ENCODE data around the gene ADSS2. TPM values are rescaled to one million over a fixed set of nuclear protein-coding genes. Genes with fewer than 3 reads are reported as not detected.
"Not testable (repeated sequence)": the region's sequence is repeated elsewhere in the genome, so short reads cannot be mapped to it uniquely, and the experiment has no call there.

ADSS2 gene
- 5.5 TPM for total RNA-seq
- long read RNA-seq, partial matches to known transcripts, result 0 of 5 reads
- long read RNA-seq, other reads (novel, unspliced or antisense), result 1 of 5 reads

DNA sequence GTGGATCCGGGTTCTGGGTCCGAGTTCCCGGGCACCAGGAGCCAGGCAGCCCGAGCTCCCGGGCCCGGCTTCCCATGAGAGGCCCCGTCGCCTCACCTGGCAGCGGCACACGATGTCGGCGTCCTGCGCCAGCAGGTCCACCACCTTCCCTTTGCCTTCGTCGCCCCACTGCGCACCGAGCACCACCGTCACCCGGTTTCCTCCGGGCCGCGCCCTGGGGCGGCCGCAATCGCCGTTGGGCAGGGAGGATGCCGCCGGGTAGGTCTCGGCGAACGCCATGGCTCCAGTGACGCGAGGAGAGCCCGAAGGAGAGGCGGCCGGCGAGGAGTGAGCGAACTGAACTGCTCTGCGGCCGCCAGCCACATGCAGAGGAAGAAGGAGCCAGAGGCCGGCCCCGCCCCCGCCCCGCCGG is at the start of gene ADSS2:
Gene ADSS2 (minus strand): TSS at position 371 of the 412 bp plus-strand sequence. CDS start 92 bp downstream, at position 279.
- intact Hi-C loops (cut with DNase I), result loop anchor here (5.0 to 10.0 kb wide), 4 partner anchors 203 to 1194 kb away; partner anchors contain the start of genes CEP170, DESI2 and SDCCAG8
- ATAC-seq, result no peak

DNA sequence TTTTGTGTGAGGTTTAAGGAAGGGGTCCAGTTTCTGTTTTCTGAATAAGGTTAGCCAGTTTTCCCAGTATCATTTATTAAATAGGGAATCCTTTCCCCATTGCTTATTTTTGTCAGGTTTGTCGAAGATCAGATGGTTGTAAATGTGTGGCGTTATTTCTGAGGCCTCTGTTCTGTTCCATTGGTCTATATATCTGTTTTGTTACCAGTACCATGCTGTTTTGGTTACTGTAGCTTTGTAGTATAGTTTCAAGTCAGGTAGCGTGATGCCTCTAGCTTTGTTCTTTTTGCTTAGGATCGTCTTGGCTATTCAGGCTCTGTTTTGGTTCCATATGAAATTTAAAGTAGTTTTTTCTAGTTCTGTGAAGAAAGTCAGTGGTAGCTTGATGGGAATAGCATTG is 48.8 kb upstream of the ADSS2 start:
- intact Hi-C loops (cut with DNase I); ATAC-seq; DNase-seq (ENCODE audit: missing footprints): not testable (repeated sequence)

More for the DNA sequence above, at the start of gene ADSS2:
- no peak for DNase-seq (ENCODE audit: missing footprints)

DNA sequence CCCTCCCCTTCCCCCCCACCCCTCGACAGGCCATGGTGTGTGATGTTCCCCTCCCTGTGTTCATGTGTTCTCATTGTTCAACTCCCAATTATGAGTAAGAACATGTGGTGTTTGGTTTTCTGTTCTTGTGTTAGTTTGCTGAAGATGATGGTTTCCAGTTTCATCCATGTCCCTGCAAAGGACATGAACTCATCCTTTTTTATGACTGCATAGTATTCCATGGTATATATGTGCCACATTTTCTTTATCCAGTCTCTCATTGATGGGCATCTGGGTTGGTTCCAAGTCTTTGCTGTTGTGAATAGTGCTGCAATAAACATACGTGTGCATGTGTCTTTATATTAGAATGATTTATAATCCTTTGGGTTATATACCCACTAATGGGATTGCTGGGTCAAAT is 47.8 kb upstream of the ADSS2 start:
- ATAC-seq; DNase-seq (ENCODE audit: missing footprints); intact Hi-C loops (cut with DNase I): not testable (repeated sequence)

DNA sequence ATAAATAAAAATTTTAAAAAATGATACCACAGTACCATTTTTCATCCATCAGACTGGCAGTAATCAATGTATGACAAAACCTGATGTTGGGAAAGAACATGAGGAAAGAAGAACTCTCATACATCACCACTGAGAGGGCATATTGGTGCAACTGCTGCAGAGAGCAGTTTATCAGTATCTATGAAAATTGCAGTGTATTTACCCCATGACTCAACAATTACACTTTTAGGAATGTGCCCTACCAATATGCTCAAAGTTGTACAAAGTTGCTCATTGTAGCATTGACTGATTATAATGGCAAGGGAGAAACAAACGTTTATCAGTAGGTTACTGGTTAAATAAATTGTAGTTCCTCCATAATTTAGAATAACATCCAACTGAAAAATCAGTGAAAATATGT is 46.1 kb upstream of the ADSS2 start:
- no peak for ATAC-seq
- DNase-seq (ENCODE audit: missing footprints), result no peak
- intact Hi-C loops (cut with DNase I), result no loop called here

DNA sequence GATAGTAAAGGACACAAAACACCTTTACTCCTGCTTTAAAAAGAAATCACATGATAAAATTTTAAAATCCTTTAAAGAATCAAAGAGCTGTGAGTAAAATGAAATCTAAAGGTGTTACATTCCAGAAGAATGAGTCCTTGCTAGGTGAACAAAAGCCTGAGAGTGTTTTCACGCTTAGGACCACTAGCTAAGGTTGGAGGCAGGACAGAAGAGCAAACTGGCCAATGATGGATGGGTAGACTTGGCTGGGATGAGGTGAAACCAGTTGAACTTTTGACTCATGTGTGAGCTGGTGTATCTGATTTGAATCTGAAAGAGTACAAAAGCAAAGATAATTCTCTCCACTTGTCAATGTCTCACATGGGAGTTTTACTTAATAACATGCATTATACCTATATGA is 44.5 kb upstream of the ADSS2 start:
- ATAC-seq (no peak), DNase-seq (ENCODE audit: missing footprints) (no peak)
- intact Hi-C loops (cut with DNase I), result no loop called here

DNA sequence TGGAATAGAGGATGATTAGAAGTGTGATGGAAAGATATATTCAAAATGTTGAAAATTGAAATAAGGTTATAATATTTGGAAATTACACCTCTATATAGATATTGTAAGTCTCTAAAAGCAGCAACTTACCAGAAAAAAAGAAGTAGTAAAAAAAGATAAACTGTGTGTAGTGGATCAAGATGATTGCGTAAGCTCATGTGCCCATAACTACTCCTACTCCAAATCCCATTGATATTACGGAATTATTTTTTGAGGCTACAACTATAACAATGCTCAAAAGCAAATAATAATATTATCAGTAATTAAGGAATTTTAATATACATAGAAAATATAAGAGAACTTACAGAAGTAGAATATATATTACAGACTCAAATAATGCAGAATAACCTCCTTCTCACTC is 42.9 kb upstream of the ADSS2 start:
- intact Hi-C loops (cut with DNase I), result no loop called here
- ATAC-seq, result no peak

DNA sequence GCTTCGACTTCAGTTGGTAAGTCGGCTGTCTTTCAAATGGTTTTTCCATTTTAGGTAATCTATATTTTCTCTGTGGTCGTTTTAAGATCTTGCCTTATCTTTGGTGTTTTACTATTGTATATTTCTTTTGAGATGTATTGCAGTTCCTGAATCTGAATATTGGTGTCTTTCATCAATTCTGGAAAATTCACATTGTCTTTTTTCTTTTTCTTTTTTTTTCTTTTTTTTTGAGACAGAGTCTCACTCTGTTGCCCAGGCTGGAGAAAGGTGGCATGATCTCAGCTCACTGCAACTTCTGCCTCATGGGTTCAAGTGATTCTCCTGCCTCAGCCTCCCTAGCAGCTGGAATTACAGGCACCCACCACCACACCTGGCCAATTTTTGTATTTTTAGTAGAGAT is 33.3 kb upstream of the ADSS2 start:
- DNase-seq (ENCODE audit: missing footprints); intact Hi-C loops (cut with DNase I); ATAC-seq: not testable (repeated sequence)

More for the DNA sequence above, 42.9 kb upstream of the ADSS2 start:
- no peak for DNase-seq (ENCODE audit: missing footprints)

DNA sequence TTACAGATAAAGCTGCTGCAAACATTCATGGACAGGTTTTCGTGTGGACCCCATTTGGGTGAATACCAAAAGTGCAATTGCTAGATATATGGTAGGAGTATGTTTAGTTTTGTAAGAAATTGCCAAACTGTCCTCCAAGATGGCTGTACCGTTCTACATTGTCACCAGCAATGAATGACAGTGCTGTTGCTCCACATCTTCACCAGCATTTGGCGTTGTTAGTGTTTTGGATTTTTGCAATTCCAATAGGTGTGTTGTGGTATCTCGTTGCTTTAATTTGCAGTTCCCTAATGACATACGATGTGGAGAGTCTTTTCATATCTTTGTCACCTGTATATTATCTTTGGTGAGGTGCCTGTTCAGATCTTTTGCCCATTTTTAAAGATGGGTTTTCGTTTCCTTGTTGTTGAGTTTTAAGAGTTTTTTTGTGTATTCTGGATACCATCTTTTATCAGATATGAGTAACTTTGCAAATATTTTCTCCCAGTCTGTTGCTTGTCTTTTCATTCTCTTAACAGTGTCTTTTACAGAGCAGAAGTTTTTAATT is 21.4 kb upstream of the ADSS2 start:
- no peak for ATAC-seq
- intact Hi-C loops (cut with DNase I), result no loop called here
- no peak for DNase-seq (ENCODE audit: missing footprints)

DNA sequence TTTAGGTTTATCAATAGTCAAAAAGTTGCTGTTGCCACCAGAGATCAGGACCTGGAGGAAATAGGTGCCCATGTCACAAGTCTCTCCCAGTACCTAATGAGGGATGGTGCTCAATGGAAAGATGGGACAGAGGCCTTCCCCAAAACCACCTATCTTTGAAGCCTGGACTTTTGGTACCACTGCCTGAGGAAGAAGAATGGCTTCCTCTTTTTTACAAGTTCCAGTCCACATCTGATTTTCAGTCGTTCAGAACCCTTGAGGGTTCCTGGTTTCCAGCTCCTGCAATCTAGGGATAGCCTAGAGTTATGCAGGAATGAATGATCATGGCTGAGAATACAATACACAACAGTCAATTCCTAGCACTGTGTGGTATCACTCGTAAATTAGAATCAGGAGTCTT is 15.0 kb upstream of the ADSS2 start:
- DNase-seq (ENCODE audit: missing footprints) (no peak), ATAC-seq (no peak)
- intact Hi-C loops (cut with DNase I), result no loop called here

DNA sequence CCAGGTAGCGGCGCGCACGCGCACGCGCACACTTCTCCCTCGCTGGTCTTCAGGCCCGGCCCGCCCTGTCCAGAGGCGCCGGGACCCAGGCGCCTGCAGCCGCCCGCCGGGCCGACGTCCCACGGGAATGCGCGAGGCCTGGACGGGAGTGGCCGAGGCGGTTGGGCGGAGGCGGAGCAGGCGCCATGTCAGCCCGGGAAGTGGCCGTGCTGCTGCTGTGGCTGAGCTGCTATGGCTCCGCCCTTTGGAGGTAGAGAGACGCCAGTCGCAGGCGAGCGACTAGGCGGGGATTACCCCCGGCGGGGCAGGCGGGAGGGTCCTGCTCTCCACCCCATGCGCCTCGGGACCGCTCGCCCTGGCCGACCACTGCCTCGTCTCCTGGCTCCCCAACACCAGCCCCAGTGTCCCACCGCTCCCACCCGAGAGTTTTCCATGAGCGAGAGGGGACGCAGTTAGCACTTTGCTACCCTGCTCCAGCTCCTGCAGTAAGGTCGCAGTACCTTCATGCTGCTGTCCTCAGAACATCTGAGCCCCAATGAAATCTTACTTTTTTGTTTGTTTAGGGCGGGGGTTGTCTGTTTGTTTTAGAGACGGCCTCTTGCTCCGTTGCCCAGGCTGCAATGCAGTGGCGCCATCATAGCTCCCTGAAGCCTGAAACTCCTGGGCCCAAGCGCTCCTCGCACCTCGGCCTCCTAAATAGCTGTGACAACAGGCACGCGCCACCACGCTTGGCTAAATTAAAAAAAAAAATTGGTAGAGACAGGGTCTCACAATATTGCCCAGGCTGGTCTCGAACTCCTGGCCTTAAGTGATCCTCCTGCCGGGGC is 9.7 kb upstream of the ADSS2 start, which contains the start of gene CATSPERE:
Gene CATSPERE (plus strand): TSS at position 29 of the 827 bp plus-strand sequence. CDS start 157 bp downstream, at position 186.
- ATAC-seq (peak; percentile 99), DNase-seq (ENCODE audit: missing footprints) (peak; percentile 95)
- intact Hi-C loops (cut with DNase I), result no loop called here

DNA sequence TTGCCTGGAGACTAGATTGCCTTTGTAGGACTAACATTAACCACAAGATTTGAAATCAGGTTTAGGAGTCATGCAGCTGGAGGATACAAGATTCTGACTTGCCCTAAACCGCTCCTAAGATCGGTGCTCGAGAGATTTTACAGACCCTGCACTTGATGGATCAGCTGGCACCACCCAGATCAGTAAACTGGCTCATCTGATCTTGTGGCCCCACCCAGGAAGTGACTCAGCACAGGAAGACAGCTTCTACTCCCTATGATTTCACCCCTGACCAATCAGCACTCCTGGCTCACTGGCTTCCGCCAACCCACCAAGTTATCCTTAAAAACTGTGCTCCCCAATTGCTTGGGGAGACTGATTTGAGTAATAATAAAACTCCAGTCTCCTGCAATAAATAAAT is 8.5 kb upstream of the ADSS2 start:
- no peak for ATAC-seq
- intact Hi-C loops (cut with DNase I), result no loop called here
- DNase-seq (ENCODE audit: missing footprints), result no peak

DNA sequence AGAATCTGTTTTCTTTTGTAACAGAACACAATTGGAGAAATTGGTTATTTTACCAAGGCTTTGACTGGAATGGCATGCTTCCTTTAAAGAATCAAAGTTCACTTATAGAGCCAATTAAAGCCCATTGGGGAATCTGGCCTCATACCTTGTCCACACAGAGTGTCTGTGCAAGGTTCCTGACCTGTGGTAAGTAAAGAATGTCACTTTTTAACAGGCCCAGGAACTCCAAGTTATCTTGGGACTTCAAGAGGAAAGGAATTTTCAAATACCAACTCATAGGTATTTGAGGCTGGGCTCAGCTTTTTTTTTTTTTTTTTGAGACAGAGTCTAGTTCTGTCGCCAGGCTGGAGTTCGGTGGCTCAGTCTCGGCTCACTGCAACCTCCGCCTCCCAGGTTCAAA is 7.1 kb upstream of the ADSS2 start:
- no peak for ATAC-seq
- intact Hi-C loops (cut with DNase I), result loop anchor here (10.0 kb wide), 2 partner anchors 196 to 516 kb away; partner anchors contain the start of gene DESI2
- no peak for DNase-seq (ENCODE audit: missing footprints)

DNA sequence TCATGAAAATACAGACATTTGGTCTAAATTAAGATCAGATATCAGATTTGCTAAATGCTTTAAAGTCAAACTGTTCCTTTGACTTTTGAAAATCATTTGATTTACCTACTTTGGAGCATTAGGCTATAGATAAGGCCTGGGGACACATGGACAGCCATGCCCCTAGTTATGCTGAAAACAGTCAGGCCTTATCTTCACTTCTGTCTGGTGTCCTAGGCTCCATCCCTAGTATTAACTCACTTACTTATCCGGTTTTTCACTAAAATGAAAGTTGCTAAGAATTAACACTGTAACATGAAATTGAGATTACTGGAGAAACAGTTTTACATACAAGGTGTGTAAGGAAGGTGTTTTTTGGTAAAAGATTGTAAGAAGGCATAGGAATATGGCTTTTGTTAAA is 4.9 kb upstream of the ADSS2 start:
- intact Hi-C loops (cut with DNase I), result loop anchor here (10.0 kb wide), 2 partner anchors 198 to 518 kb away; partner anchors contain the start of gene DESI2

DNA sequence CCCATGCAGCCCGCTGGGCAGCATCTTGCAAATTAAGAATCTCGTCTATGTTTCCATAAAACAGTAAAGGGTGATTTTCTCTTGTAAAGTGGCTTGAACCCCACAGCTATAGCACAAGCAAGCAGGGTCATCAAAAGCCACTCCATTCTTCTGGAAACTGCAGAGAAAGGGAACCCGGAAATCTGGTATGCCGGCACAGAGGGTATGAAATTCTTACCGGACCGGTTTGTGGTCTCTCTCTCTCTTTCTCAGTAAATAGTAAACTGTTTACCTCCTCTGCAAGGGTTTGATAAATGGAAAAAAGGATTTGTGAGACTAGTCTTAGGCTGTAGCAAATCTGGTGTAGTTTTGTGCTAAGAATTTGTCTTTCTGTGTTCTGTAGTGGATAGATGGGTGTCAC is 2.7 kb upstream of the ADSS2 start:
- DNase-seq (ENCODE audit: missing footprints) (no peak), ATAC-seq (no peak)
- intact Hi-C loops (cut with DNase I), result loop anchor here (5.0 to 10.0 kb wide), 4 partner anchors 200 to 1197 kb away; partner anchors contain the start of genes CEP170, DESI2 and SDCCAG8

More for the DNA sequence above, 4.9 kb upstream of the ADSS2 start:
- no peak for ATAC-seq
- DNase-seq (ENCODE audit: missing footprints), result no peak

DNA sequence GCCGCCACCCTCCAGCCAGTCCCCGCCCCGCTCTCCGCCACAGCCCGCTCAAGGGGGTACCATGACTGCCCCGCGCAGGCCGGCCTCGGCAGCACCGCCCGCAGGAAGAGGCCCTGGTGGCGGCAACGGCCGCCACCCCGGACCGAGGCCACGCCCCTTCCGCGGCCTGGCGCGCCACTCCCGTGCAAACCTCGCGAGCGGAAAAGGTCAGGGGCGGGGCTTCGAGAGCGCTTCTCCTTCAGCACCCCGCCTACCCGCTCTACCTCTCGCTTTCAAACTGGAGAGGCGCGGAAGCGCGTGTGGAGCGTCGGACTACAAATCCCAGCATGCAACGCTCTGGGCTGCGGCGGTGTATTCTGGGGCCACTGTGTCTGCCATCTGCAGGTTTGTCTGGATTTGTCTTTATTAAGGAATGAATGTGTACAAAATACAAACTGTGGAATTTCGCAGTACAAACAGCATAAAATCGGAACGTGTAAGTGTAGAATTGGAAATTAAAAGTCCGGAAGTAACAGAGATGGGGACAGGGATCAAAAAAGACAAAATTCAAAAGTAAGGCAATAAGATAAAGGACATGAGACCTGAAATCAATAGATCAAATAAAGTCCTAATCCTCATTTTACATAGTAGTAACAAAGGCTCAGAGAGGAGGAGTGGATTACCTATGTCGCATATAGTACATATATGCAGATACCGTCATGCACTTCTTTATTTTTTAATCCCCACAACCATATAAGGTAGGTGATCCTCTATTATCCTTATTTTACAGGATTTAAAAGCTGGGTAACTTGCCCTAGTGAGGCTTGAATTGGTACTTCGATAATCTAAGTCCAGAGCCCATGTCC is 464 bp upstream of the ADSS2 start:
- DNase-seq (ENCODE audit: missing footprints), result peak; percentile 99
- ATAC-seq, result peak; percentile 99
- intact Hi-C loops (cut with DNase I), result loop anchor here (5.0 to 10.0 kb wide), 4 partner anchors 203 to 1195 kb away; partner anchors contain the start of genes CEP170, DESI2 and SDCCAG8

DNA sequence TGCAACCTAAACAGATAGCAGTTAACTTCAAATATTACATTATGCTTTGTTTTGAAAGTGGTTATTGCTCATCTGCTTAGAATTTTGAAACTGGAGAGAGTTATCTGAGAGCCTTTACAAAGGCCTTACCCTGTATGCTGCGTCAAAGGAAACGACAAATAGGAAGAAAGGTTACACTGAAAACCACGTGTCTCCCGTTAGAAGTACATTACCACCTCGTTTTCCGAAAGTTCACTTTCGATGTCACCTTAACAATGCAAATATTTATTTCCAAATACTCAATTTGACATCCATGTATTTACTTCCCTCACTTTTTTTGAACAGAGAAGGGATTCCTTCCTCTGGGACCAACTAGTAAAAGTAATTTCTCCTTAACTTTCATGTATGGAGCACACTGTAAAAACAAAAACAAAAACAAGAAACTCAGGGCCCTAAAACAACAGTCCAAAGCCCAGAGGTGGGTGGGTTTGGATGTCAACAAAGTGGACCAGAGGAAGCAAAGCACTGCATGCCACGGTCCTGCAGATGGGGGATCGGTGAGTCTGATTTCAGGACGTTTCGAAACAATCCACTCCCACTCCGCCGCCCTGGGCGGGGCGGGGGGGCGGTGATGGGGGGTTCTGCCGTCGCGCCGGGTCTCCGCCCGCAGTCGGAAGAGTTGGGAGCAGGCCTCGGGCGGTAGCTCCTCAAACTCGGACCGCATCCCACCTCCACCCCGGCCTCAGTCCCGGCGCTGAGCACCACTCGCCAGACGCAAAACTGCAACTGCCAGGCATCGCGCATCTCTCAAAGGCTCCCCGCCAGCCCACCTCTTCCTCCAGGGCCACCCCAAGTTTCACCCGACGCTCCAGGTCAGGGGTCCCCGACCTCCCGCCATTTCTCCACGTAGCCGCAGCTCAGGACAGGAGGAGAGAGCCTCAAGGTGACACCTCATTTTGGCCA is 841 bp downstream of the ADSS2 start:
- intact Hi-C loops (cut with DNase I), result loop anchor here (5.0 to 10.0 kb wide), 4 partner anchors 204 to 1194 kb away; partner anchors contain the start of genes CEP170, DESI2 and SDCCAG8
- DNase-seq (ENCODE audit: missing footprints) (peak; percentile 78), ATAC-seq (peak; percentile 29)

DNA sequence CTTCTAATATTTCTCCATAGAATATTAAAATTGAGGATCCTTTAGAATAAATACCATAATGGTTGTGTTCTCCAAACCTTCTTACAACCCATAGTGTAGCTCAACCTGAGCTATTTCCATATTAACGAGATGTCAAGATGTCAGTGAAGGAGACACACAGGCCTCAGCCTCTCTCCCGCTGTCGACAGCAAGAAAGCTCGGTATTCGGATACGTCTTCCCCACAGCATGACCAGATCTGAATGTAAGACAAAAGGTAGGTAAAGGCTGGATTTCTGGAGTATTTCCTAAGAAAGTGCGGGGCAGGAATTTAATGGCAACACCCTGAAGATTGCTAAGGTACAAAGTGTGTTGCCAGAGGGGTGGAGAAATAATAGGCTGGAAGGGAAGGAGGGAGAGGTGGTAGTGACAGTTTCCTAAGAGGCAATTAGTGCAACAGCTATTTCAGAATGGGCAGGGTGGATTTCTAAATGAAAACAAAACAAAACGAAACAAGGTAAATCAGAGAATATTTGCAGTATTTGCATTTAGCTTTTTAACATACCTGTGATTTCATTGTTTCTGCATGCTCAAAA is 1.7 kb downstream of the ADSS2 start:
- ATAC-seq, result no peak
- no peak for DNase-seq (ENCODE audit: missing footprints)
- intact Hi-C loops (cut with DNase I), result loop anchor here (5.0 to 10.0 kb wide), 4 partner anchors 205 to 1193 kb away; partner anchors contain the start of genes CEP170, DESI2 and SDCCAG8
